C4-2B (cell line): Measurements from ENCODE around the gene SFMBT1.

Source experiments
- CTCF ChIP-seq: fragments of 450-650 bp; conservative IDR thresholded peaks from 2 replicates; pipeline ENCODE4 v1.5.1; 2017; ENCODE audit warnings: mild to moderate bottlenecking
- ZFX ChIP-seq: fragments of 450-650 bp; IDR thresholded peaks from 2 replicates; pipeline ENCODE4 v1.6.1; 2017

DNA sequence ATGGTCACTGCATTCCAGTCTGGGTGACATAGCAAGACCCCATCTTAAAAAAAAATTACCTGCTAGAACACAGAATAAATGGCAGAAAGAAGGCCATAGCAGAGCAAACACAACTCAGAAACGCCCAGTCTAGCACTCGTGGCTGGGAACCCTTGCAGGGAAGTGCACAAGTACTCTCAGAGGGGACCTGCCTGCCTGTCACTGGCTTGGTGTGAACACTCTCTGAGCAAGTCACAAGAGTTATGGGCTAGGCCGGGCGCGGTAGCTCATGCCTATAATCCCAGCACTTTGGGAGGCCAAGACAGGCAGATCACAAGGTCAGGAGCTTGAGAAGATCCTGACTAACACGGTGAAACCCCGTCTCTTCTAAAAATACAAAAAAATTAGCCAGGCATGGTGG is 17.2 kb downstream of the SFMBT1 start:
- TF ChIP-seq CTCF (no peak), ZFX (no peak)
